Suppressor macrophage treated with lipopolysaccharide for 4 hours (primary cell): Measurements from ENCODE around the gene GLT6D1.
"Not testable (repeated sequence)": the region's sequence is repeated elsewhere in the genome, so short reads cannot be mapped to it uniquely, and the experiment has no call there.

ENCODE experiments used
- DNase-seq: peaks from one replicate; pipeline ENCODE4 v3.0.0-alpha.2; 2020

Gene GLT6D1

GRCh38 chr9:135639196-135639595, at the start of gene GLT6D1:
GLT6D1 (minus strand) TSS chr9:135639540; CDS start chr9:135639187, 353 bp downstream.
- DNase-seq = no peak

GRCh38 chr9:135689011-135689410, 49.7 kb upstream of the GLT6D1 start:
- DNase-seq = no peak

- no peak for DNase-seq
These were observed 47.9 kb upstream of the GLT6D1 start for GRCh38 chr9:135687216-135687615.

GRCh38 chr9:135684691-135685090, 45.4 kb upstream of the GLT6D1 start:
- no peak for DNase-seq

- no peak for DNase-seq
These were observed 44.2 kb upstream of the GLT6D1 start for GRCh38 chr9:135683401-135684034.

- DNase-seq = no peak
These were observed 41.8 kb upstream of the GLT6D1 start for GRCh38 chr9:135681161-135681560.

GRCh38 chr9:135680056-135680455, 40.7 kb upstream of the GLT6D1 start:
- no peak for DNase-seq

- no peak for DNase-seq
These were observed 39.1 kb upstream of the GLT6D1 start for GRCh38 chr9:135678236-135679017.

- DNase-seq = no peak
These were observed 38.4 kb upstream of the GLT6D1 start for GRCh38 chr9:135677641-135678168.

- no peak for DNase-seq
These were observed 37.6 kb upstream of the GLT6D1 start for GRCh38 chr9:135676891-135677290.

GRCh38 chr9:135674977-135675376, 35.6 kb upstream of the GLT6D1 start:
- DNase-seq = no peak

- no peak for DNase-seq
These were observed 34.6 kb upstream of the GLT6D1 start for GRCh38 chr9:135673941-135674340.

- not testable (repeated sequence) for DNase-seq
These were observed 33.4 kb upstream of the GLT6D1 start for GRCh38 chr9:135672786-135673185.

- no peak for DNase-seq
These were observed 32.3 kb upstream of the GLT6D1 start for GRCh38 chr9:135671591-135672041.

GRCh38 chr9:135670721-135671590, 31.6 kb upstream of the GLT6D1 start:
- DNase-seq = no peak

GRCh38 chr9:135669616-135670285, 30.4 kb upstream of the GLT6D1 start:
- no peak for DNase-seq

- not testable (repeated sequence) for DNase-seq
These were observed 29.7 kb upstream of the GLT6D1 start for GRCh38 chr9:135669018-135669417.

- no peak for DNase-seq
These were observed 28.2 kb upstream of the GLT6D1 start for GRCh38 chr9:135667463-135668001.

GRCh38 chr9:135666534-135667462, 27.5 kb upstream of the GLT6D1 start:
- no peak for DNase-seq

- no peak for DNase-seq
These were observed 26.5 kb upstream of the GLT6D1 start for GRCh38 chr9:135665795-135666189.
